Mesothelial cell of epicardium (in vitro differentiated cells): ENCODE data around the gene REEP2. TPM values are rescaled to one million over a fixed set of nuclear protein-coding genes. Genes with fewer than 3 reads are reported as not detected.

Source experiments
- DNase-seq, 2 experiments: peaks; one replicate each; pipeline ENCODE4 v3.0.0; 2021; ENCODE audit warnings: low spot score in 2 of 2; ENCODE audit not compliant: unreplicated experiment in 2 of 2
- H3K27ac Mint-ChIP-seq: 2 replicates; pipeline ENCODE4 v1.8.0; 2021; ENCODE audit warnings: mixed read lengths
- H3K27me3 Mint-ChIP-seq: 2 replicates; pipeline ENCODE4 v1.8.0; 2021; ENCODE audit warnings: low read depth, mixed read lengths
- H3K36me3 Mint-ChIP-seq: 2 replicates; pipeline ENCODE4 v1.8.0; 2021; ENCODE audit warnings: mixed read lengths
- H3K4me1 Mint-ChIP-seq: 2 replicates; pipeline ENCODE4 v1.8.0; 2021; ENCODE audit warnings: mixed read lengths
- H3K4me3 Mint-ChIP-seq: 2 replicates; pipeline ENCODE4 v1.8.0; 2021; ENCODE audit warnings: mild to moderate bottlenecking, moderate library complexity, mixed read lengths
- H3K9me3 Mint-ChIP-seq: 2 replicates; pipeline ENCODE4 v1.8.0; 2021; ENCODE audit warnings: mixed read lengths
- total RNA-seq: library from RNA; stranded (reverse); gene quantifications from 3 replicates; pipeline ENCODE4 v1.2.1, GENCODE V29; 2021
- TF ChIP-seq, protein P1 (sequence below): fragments of 200-600 bp; sonication (generic); IDR thresholded peaks from one replicate; pipeline ENCODE4 v1.5.0; 2021; ENCODE audit warnings: antibody characterized with exemption; ENCODE audit not compliant: unreplicated experiment

Gene REEP2
- total RNA-seq, 1 donor from 2014 or later: 15.6 TPM

- DNase-seq: no peak
- Mint-ChIP-seq H3K27ac (no peak overlapping the region), H3K27me3 (no peaks in the 10 kb centered on the region), H3K4me3 (peak overlapping the region; percentile 75), H3K4me1 (peaks cover 16% of the 10 kb centered on the region), H3K36me3 (peaks cover 5% of the 10 kb centered on the region), H3K9me3 (no peaks in the 10 kb centered on the region)
- TF ChIP-seq, protein P1, sequence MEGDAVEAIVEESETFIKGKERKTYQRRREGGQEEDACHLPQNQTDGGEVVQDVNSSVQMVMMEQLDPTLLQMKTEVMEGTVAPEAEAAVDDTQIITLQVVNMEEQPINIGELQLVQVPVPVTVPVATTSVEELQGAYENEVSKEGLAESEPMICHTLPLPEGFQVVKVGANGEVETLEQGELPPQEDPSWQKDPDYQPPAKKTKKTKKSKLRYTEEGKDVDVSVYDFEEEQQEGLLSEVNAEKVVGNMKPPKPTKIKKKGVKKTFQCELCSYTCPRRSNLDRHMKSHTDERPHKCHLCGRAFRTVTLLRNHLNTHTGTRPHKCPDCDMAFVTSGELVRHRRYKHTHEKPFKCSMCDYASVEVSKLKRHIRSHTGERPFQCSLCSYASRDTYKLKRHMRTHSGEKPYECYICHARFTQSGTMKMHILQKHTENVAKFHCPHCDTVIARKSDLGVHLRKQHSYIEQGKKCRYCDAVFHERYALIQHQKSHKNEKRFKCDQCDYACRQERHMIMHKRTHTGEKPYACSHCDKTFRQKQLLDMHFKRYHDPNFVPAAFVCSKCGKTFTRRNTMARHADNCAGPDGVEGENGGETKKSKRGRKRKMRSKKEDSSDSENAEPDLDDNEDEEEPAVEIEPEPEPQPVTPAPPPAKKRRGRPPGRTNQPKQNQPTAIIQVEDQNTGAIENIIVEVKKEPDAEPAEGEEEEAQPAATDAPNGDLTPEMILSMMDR: no peak
These were observed 1.6 kb downstream of the REEP2 start for GRCh38 chr5:138440159-138441073.

DNA sequence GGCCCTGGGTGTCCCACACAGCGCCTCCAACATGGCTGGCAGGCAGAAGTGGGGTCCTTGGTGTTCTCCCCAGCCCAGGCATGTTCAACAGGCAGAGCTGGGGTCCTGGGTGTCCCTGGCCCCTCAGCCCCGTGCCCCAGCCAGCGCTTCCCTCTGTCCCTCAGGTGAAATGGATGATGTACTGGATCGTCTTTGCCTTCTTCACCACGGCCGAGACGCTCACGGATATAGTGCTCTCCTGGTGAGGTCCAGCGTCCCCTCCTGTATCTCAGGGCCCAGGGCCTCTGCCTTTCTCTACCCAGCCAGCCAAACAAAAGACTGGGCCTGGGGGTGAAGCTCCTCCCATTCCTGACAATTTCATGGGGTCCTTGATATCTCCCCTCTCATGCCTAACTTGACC, 2.4 kb downstream of the REEP2 start:
- Mint-ChIP-seq H3K27ac (no peak overlapping the region), H3K9me3 (no peaks in the 10 kb centered on the region), H3K36me3 (no peaks in the 10 kb centered on the region), H3K27me3 (no peaks in the 10 kb centered on the region), H3K4me3 (no peak overlapping the region), H3K4me1 (peaks cover 16% of the 10 kb centered on the region)
- DNase-seq: no peak
- TF ChIP-seq, protein P1: no peak

GRCh38 chr5:138444078-138444773, 5.4 kb downstream of the REEP2 start:
- Mint-ChIP-seq H3K4me3 (no peak overlapping the region), H3K9me3 (no peaks in the 10 kb centered on the region), H3K27ac (no peak overlapping the region), H3K27me3 (peaks cover 8% of the 10 kb centered on the region), H3K4me1 (peaks cover 12% of the 10 kb centered on the region), H3K36me3 (no peaks in the 10 kb centered on the region)
- no peak for DNase-seq
- TF ChIP-seq, protein P1: no peak

- no peak for DNase-seq
- H3K27me3 Mint-ChIP-seq: peaks cover 10% of the 10 kb centered on the region
- TF ChIP-seq, protein P1: no peak
- H3K4me1 Mint-ChIP-seq: peaks cover 7% of the 10 kb centered on the region
- no peaks in the 10 kb centered on the region for H3K36me3 Mint-ChIP-seq
- H3K9me3 Mint-ChIP-seq: no peaks in the 10 kb centered on the region
- no peak overlapping the region for H3K4me3 Mint-ChIP-seq
- no peak overlapping the region for H3K27ac Mint-ChIP-seq
These were observed 6.1 kb downstream of the REEP2 start for GRCh38 chr5:138444774-138445546.

DNA sequence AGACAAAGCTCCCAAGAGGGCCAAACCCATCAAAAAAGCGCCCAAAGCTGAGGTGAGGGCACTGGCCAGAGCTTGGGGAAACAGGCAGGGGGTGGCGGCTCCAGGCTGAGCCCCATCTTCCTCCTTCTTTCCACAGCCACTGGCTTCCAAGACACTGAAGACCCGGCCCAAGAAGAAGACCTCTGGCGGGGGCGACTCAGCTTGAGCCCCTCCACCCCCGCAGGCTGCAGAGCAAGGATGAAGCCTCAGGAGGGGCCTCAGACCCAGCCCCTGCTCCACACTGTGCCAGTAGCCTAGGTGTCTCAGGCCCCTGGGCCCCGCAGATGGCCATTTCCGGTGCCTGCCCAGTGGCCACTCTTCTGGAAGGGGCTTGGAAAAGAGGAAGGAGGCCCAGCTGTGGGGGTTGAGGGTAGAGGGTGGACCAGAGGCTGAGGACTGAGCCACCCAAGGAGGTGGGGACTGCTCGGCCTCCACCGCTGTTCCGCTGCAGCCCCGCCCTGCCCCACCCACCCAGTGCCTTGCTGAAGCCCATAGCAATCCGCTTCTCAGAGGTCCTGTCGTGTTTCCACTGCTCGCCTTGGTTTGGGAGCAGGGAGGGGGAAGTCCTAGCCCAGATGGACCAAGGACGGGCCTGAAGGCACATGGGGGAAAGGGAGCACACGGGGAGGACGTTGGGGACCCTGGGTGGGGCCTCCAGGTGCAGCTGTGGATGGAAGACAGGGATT, 6.9 kb downstream of the REEP2 start:
- no peaks in the 10 kb centered on the region for H3K36me3 Mint-ChIP-seq
- no peak overlapping the region for H3K27ac Mint-ChIP-seq
- no peaks in the 10 kb centered on the region for H3K9me3 Mint-ChIP-seq
- DNase-seq: no peak
- H3K27me3 Mint-ChIP-seq: peaks cover 12% of the 10 kb centered on the region
- peaks cover 5% of the 10 kb centered on the region for H3K4me1 Mint-ChIP-seq
- no peak overlapping the region for H3K4me3 Mint-ChIP-seq
- TF ChIP-seq, protein P1: no peak
